HK-2 (cell line): ENCODE data around the gene PDGFRA.
"Not testable (repeated sequence)": the region's sequence is repeated elsewhere in the genome, so short reads cannot be mapped to it uniquely, and the experiment has no call there.

Experiments
- DNase-seq: peaks from one replicate; pipeline ENCODE4 v3.0.0-alpha.2; 2018; ENCODE audit not compliant: unreplicated experiment

PDGFRA gene

DNA sequence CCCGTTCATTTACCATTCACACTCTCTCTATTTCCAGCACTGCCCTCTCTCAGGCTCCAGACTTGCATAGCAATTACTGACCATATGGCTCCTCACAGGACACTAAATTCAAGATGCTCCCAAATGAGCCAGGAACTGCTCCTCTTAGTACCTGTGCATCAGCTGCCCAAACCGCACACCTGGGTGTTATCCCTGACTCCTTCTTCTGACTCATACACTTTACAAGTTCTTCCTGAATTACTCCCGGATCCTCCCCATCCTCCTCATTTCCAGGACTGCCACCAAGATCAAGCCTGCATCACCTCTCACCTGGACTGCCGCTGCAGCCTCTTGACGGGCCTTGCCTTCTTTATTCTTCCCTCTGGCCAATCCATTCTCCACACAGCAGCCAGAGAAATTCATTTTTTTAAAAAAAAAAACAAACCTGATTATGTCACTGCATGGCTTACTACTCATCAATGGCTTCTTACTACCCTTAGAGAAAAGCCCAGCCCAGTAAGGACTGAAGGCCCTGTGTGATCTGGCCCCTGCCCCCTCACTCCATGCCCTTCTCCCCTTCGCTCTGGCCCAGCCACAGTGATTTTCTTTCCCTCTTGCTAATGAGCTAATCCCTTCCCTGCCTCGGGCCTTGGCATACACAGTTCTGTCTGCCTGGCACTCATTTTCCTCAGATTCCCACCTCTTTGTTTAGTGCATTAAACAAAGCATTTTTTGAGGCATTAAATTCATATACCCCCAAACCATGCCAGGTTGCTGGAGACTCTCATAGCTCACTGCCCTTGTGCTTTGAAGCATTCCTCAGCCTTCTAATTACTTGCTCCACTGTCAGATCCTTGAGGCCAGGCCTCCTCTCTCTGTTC, 92.0 kb downstream of the PDGFRA start:
- DNase-seq: no peak

DNA sequence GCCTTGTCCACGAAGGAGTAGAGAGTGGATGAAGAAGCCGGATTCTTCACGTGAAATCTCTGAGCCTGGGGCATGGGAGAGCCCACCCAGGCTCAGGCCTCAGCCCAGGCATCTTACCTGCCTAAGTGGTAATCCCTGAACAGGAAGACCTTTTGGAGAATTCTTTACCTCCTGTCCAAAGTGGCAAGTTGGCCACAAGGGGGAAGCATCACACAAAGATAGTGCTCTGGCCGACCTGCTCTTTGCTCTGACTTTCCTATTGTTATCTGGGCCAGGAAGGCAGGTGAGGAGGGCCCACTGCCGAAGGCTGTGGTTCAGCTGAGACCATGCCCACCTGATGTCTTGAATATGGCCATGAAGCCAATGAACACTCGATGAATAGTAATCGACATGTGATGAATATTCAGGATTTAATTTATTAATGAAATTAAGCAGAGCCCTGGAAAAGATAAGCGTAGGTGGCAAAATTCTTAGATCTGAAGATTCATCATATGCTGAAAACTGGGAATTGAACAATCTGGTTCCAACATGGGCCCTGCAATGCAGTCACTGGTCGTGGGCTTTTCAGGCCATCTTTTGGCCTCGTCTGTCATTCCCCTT, 93.8 kb downstream of the PDGFRA start:
- peak; percentile 57 for DNase-seq

DNA sequence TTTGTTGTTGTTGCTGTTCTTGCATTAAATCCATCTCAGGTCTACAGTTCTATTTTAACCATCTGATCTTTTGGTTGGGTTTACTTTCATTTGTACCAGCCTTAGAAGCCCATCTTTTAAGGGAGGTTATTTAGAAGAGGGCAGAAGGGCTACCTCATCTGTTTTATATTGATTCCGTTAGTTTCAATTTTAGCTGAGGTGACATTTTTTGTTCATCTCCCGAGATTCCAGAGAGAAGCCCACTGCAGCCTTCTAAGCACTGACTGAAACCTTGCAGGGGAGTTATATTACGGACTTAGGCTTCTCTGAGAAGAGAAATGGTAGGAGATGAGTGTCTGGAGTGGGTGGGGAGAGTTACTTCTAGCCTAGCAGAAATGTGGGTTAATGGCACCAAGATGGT, 101.8 kb downstream of the PDGFRA start:
- no peak for DNase-seq

DNA sequence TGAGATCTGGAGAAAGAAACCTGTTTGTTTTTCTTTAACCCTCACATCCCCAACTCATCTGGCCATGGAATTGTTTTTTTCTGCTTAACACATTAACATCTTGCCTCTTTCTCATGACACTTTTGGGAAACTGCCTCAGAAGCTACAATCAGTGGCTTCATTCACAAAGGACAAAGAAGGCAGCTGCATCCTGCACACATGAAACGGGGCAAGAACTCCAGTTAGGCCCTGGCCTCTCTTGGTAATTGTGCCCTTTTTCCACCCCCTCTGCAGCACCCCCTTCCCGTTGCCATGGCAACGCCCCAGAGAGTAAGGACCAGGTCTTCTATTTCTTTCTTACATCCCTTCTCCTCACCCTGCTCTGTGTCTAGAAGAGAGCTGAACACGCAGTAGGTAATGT, 103.4 kb downstream of the PDGFRA start:
- DNase-seq: no peak

DNA sequence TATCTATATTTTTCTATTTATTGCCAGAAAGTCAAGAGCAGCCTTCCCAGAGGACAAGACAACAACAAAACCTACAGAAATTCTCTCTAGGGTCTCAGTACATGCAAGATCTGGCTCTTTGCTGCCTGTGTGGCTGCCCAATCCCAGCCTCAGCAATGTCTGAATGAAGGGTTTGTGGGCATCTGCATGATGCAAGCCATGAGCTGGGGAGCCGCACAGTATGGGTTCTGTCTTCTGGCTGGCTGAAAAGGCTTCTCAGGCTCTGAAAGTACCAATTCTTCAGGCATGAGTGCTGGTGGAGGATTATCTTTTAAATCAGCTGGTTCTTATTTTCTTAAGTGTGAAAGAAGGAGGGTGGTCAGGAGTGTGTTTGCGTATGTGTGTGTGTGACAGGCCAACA, 104.6 kb downstream of the PDGFRA start:
- no peak for DNase-seq

DNA sequence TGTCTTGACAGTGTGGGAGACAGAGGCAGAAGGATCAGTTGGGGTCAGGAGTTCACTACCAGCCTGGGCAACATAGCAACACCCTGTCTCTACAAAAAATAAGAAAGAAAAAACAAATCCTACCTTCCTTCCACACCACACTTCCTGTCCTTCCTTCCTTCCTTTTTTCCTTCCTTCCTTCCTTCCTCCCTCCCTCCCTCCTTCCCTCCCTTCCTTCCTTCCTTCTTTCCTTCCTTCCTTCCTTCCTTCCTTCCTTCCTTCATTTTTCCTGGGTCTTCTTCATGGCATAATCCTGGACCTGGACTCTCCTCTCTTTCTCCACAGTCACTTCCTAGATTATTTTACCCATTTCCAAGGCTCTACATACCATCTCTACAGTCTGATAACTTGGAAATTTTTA, 105.7 kb downstream of the PDGFRA start:
- not testable (repeated sequence) for DNase-seq

- DNase-seq: no peak
Measured at GRCh38 chr4:54337009-54337408, 107.9 kb downstream of the PDGFRA start.

DNA sequence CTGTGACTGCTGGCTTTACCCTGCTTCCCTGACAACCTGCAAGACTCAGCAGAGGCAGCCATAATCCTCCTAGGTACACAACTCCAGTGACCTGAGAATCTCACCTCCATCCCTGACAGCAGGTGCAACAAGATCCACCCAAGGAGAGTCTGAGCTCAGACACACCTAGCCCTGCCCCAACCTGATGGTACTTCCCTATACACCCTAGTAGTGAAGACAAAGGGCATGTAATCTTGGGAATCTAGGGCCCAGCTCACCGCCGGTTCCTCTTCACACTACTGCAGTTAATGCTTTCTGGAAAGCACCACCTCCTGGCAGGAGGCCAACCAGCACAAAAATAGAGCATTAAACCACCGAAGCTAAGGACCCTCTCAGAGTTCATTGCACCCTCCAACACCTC, 113.0 kb downstream of the PDGFRA start:
- DNase-seq: not testable (repeated sequence)
